Measurements from ENCODE around the gene PRKD3.

The PRKD3 gene

GRCh38 chr2:37356299-37356698, 31.7 kb upstream of the PRKD3 start:
- H3K4me3 ChIP-seq (ENCODE audit: low read depth, low read length): no peak overlapping the region
- no peak for TF ChIP-seq CTCF (IDR thresholded peaks at IDR 0.05; ENCODE audit: insufficient read depth, low read depth, low read length, missing control alignments)
- DNase-seq (ENCODE audit: low read depth): no peak

GRCh38 chr2:37355735-37356134, 31.1 kb upstream of the PRKD3 start:
- TF ChIP-seq CTCF (IDR thresholded peaks at IDR 0.05; ENCODE audit: insufficient read depth, low read depth, low read length, missing control alignments): no peak
- no peak for DNase-seq (ENCODE audit: low read depth)
- H3K4me3 ChIP-seq (ENCODE audit: low read depth, low read length): no peak overlapping the region

GRCh38 chr2:37354531-37354930, 29.9 kb upstream of the PRKD3 start:
- no peak for DNase-seq (ENCODE audit: low read depth)
- no peak for TF ChIP-seq CTCF (IDR thresholded peaks at IDR 0.05; ENCODE audit: insufficient read depth, low read depth, low read length, missing control alignments)
- H3K4me3 ChIP-seq (ENCODE audit: low read depth, low read length): no peak overlapping the region

GRCh38 chr2:37350034-37350433, 25.4 kb upstream of the PRKD3 start:
- no peak overlapping the region for H3K4me3 ChIP-seq (ENCODE audit: low read depth, low read length)
- no peak for TF ChIP-seq CTCF (IDR thresholded peaks at IDR 0.05; ENCODE audit: insufficient read depth, low read depth, low read length, missing control alignments)
- peak; percentile 48 for DNase-seq (ENCODE audit: low read depth)

- no peak overlapping the region for H3K4me3 ChIP-seq (ENCODE audit: low read depth, low read length)
- no peak for TF ChIP-seq CTCF (IDR thresholded peaks at IDR 0.05; ENCODE audit: insufficient read depth, low read depth, low read length, missing control alignments)
- no peak for DNase-seq (ENCODE audit: low read depth)
These were observed 24.7 kb upstream of the PRKD3 start for GRCh38 chr2:37349231-37349860.

GRCh38 chr2:37348155-37348554, 23.5 kb upstream of the PRKD3 start:
- no peak for DNase-seq (ENCODE audit: low read depth)
- TF ChIP-seq CTCF (IDR thresholded peaks at IDR 0.05; ENCODE audit: insufficient read depth, low read depth, low read length, missing control alignments): no peak
- no peak overlapping the region for H3K4me3 ChIP-seq (ENCODE audit: low read depth, low read length)

Data from GM12865 (cell line).